Mucosa of descending colon (tissue), 3 donors: ENCODE data around the gene DCAF17. TPM values are rescaled to one million over a fixed set of nuclear protein-coding genes. Genes with fewer than 3 reads are reported as not detected.
A peak's percentile ranks its signal among the peaks of the same experiment; 100 is the strongest.
"Not testable (repeated sequence)": the region's sequence is repeated elsewhere in the genome, so short reads cannot be mapped to it uniquely, and the experiment has no call there.

Source experiments
- ATAC-seq: fragments of 200-7000 bp; cut with Tn5 transposase; one replicate; pipeline ENCODE4 v1.9.1; 2020; ENCODE audit warnings: mild to moderate bottlenecking, moderate library complexity
- DNase-seq, 3 donors: peaks; one replicate each; pipeline ENCODE4 v3.0.0-alpha.2; 2020
- H3K36me3 ChIP-seq: fragments of 200-600 bp; one replicate; pipeline ENCODE4 v1.8.0; 2021; ENCODE audit warnings: low read depth, mild to moderate bottlenecking
- H3K4me1 ChIP-seq: fragments of 200-600 bp; one replicate; pipeline ENCODE4 v1.8.0; 2021; ENCODE audit warnings: low read depth, mild to moderate bottlenecking
- H3K4me3 ChIP-seq: fragments of 200-600 bp; one replicate; pipeline ENCODE4 v1.8.0; 2021; ENCODE audit warnings: mild to moderate bottlenecking
- H3K9me3 ChIP-seq: fragments of 200-600 bp; one replicate; pipeline ENCODE4 v1.8.0; 2021; ENCODE audit warnings: mild to moderate bottlenecking
- intact Hi-C, 2 donors: fragments of 100-400 bp; cut with DNase I in 1 of 2; cut with micrococcal nuclease in 1 of 2; formaldehyde crosslinking; loops; one replicate each; pipeline versions ENCODE4 v1.11.0 to v1.11.1; 2022; cut with DNase I, micrococcal nuclease
- total RNA-seq, 3 donors: library from RNA; stranded (reverse); fragmentation: NEBNext Ultra II Directional in 2 of 3; extraction: Animal tissue kit (Norgen Biotek cat#: 25700) in 2 of 3; gene quantifications; one replicate each; pipeline versions ENCODE4 v1.2.1 to v1.2.4, GENCODE V29; 2021 to 2023
- TF ChIP-seq, protein P1 (sequence below): fragments of 200-600 bp; IDR thresholded peaks from one replicate; pipeline ENCODE4 v1.8.0; 2022; ENCODE audit warnings: antibody characterized with exemption, mild to moderate bottlenecking
- donor health status: DM: no; HTN: no; CAD: no; lungs with moderate emphysema.
- donor health status: DM: no; HTN: no; CAD: no.
- donor health status: DM: no; HTN: yes; CAD: no.

The DCAF17 gene
- total RNA-seq, 3 donors from 2014 or later: 12.0 to 21.5 (median 14.2) TPM

DNA sequence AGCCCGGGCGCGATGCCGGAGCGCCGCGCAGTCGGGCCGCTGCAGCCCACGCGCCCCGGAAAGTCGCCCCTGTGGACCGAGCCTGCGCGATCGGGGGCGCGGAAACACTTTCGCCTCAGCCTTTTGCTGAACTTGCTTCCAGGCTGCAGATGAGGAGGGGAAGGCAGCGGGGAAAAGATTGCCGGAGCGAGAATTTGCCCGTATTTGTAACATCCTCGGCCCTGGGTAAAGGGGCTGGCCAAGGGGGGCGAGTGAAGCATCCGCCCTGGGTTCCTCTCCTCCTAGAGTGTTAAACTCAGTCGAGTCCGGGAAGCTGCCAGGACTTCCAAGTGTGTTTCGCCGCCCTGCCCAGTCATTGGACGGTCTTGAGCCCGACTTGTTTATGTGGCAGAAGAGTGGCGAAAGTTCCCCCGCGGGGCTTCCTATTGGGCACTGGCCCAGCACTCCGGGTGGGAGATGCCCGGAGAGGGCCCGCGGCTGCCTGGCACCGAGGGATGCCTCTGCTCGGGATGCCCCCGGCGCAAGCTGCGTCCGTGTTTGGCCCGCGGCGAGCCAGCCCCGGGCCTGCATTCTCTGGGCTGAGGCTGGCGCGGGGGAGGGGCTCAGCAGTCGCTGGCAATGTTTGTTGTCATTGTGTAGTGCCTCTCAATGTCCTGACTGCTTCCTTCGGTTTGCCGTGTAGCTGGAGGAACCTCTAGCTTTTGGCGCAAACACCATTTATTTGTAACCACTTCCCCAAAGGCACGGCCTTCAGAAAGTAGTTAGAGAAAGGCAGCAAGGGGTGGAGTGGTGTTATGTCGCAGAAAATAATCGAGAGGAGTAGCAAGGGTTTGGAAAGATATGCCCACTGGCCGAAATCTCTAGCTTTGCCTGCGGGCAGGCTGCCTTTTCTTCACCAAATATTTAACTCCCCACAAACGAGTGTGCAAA lies 89.3 kb downstream of the DCAF17 start:
- TF ChIP-seq, protein P1, sequence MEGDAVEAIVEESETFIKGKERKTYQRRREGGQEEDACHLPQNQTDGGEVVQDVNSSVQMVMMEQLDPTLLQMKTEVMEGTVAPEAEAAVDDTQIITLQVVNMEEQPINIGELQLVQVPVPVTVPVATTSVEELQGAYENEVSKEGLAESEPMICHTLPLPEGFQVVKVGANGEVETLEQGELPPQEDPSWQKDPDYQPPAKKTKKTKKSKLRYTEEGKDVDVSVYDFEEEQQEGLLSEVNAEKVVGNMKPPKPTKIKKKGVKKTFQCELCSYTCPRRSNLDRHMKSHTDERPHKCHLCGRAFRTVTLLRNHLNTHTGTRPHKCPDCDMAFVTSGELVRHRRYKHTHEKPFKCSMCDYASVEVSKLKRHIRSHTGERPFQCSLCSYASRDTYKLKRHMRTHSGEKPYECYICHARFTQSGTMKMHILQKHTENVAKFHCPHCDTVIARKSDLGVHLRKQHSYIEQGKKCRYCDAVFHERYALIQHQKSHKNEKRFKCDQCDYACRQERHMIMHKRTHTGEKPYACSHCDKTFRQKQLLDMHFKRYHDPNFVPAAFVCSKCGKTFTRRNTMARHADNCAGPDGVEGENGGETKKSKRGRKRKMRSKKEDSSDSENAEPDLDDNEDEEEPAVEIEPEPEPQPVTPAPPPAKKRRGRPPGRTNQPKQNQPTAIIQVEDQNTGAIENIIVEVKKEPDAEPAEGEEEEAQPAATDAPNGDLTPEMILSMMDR: no peak
- peak overlapping the region; percentile 43 for H3K4me3 ChIP-seq
- intact Hi-C loops: no loop called here
- peaks cover 10% of the 10 kb centered on the region for H3K4me1 ChIP-seq
- H3K9me3 ChIP-seq: no peaks in the 10 kb centered on the region
- ATAC-seq (peak; percentile 77), DNase-seq (peak; percentile 72 to 79 (median 76))
- H3K36me3 ChIP-seq: no peaks in the 10 kb centered on the region

DNA sequence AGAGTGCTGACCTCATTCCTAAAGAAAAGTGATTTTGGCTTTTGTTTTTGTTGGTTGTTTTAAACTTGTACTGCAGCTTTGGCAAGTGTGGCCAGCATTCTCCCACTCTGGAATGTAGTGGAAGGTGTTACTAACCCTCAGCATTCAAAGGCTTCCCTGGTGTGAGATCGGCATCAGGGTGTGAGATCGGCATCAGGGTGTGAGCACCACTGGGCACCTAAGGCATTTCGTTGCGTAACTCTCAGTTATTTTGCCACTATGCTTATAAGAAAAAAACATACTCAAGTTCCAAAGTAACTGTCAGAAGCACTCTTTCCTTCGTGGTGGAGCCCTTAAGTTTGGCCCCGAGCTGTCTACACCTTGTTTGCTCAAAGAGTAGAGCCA lies 90.0 kb downstream of the DCAF17 start:
- H3K9me3 ChIP-seq: no peaks in the 10 kb centered on the region
- TF ChIP-seq, protein P1: no peak
- intact Hi-C loops: no loop called here
- H3K4me3 ChIP-seq: no peak overlapping the region
- H3K36me3 ChIP-seq: no peaks in the 10 kb centered on the region
- no peak for ATAC-seq
- DNase-seq: no peak
- H3K4me1 ChIP-seq: peaks cover 10% of the 10 kb centered on the region

DNA sequence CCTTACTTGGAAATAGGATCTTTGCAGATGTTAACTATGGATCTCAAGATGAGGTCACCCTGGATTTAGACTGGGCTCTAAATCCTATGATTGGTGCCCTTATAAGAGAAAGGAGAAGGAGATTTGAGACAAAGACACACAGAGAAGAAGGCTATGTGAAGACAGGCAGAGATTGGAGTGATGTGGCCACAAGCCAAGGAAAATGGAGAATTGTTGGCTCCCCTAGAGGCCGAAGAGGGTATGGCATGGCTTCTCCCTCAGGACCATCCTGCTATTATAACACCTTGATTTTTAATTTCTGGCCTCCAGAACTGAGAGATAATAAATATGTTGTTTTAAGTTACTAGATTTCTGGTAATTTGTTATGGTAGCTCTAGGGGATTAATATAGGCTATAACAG lies 95.9 kb downstream of the DCAF17 start:
- TF ChIP-seq, protein P1: no peak
- Histone ChIP-seq H3K4me3 (no peak overlapping the region), H3K9me3 (no peaks in the 10 kb centered on the region), H3K36me3 (no peaks in the 10 kb centered on the region), H3K4me1 (no peaks in the 10 kb centered on the region)
- DNase-seq: peak in 1 of 3 donors; percentile 14
- ATAC-seq: peak; percentile 54
- intact Hi-C loops: no loop called here

DNA sequence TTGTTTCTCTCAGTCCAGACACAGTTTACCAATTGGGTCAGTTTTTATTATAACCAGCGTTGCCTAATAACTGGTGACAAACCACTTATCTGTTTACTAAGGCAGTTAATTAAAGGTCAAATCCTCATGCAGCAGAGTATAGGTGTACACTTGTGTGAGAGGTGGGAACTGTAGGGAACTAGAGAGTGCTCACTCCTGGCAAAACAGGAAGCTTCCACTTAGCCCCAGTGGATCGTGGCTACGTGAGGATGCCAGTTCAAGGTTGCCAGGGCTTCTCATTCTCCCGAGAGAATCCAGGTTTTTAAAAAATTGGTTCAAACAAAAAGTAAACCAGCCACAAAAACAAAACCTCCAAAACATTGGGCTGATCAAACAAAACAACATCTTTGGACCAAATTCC lies 96.4 kb downstream of the DCAF17 start:
- H3K4me1 ChIP-seq: no peaks in the 10 kb centered on the region
- ATAC-seq (no peak), DNase-seq (no peak)
- no peaks in the 10 kb centered on the region for H3K9me3 ChIP-seq
- TF ChIP-seq, protein P1: no peak
- H3K36me3 ChIP-seq: no peaks in the 10 kb centered on the region
- H3K4me3 ChIP-seq: no peak overlapping the region
- intact Hi-C loops: no loop called here

DNA sequence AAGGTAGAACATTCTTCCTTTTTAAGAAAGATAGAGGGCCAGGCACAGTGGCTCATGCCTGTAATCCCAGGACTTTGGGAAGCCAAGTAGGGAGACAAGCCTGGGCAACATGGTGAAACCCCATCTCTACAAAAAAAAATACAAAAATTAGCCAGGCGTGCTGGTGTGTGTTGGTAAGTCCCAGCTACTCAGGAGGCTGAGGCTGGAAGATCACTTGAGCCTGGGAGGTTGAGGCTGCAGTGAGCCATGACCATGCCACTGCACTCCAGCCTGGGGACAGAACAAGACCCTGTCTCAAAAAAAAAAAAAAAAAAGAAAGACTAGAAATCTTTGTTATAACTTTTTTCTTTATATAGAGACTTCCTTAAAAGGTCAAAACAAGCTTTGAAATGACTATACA lies 96.8 kb downstream of the DCAF17 start:
- ATAC-seq: not testable (repeated sequence)

DNA sequence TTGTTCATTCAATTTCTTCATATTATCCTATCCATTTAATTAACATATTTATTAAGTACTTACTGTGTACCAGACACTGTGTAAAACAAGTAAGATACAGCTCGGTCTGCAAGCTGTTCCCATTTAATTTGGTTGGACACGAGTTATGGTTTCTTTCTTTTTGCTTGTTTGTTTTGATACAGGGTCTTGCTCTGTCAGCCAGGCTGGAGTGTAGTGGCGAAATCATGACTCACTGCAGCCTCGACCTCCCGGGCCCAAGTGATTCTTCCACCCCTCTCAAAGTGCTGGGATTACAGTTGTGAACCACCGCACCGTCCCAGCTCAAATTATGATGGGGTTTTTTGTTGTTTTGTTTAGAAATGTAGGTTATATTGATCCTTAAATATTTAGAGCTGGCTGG lies 97.3 kb downstream of the DCAF17 start:
- intact Hi-C loops: no loop called here
- H3K36me3 ChIP-seq: no peaks in the 10 kb centered on the region
- DNase-seq: no peak
- ATAC-seq: no peak
- no peak overlapping the region for H3K4me3 ChIP-seq
- H3K4me1 ChIP-seq: no peaks in the 10 kb centered on the region
- TF ChIP-seq, protein P1: no peak
- no peaks in the 10 kb centered on the region for H3K9me3 ChIP-seq

More for the DNA sequence above, 96.8 kb downstream of the DCAF17 start:
- H3K9me3 ChIP-seq, H3K36me3 ChIP-seq, H3K4me3 ChIP-seq, DNase-seq, intact Hi-C loops, H3K4me1 ChIP-seq: not testable (repeated sequence)
